Hepatocyte (in vitro differentiated cells): Measurements from ENCODE around the gene MBNL1. TPM values are rescaled to one million over a fixed set of nuclear protein-coding genes. Genes with fewer than 3 reads are reported as not detected.
"Not testable (repeated sequence)": the region's sequence is repeated elsewhere in the genome, so short reads cannot be mapped to it uniquely, and the experiment has no call there.

Experiments used
- DNase-seq: peaks from one replicate; pipeline ENCODE4 v3.0.0-alpha.2; 2016; ENCODE audit warnings: low spot score
- H2AFZ ChIP-seq: fragments of 200-600 bp; sonication (generic); 2 replicates; pipeline ENCODE4 v1.6.0; 2016; ENCODE audit warnings: antibody characterized with exemption, mild to moderate bottlenecking
- H3K27ac ChIP-seq: fragments of 200-600 bp; sonication (generic); 2 replicates; pipeline ENCODE4 v1.5.1; 2016; ENCODE audit warnings: mild to moderate bottlenecking
- H3K27me3 ChIP-seq: fragments of 200-600 bp; sonication (generic); 2 replicates; pipeline ENCODE4 v1.6.1; 2016
- H3K36me3 ChIP-seq: fragments of 200-600 bp; sonication (generic); replicated peaks from 2 replicates; pipeline ENCODE4 v1.5.1; 2016; ENCODE audit warnings: low read depth; ENCODE audit not compliant: insufficient read depth
- H3K4me1 ChIP-seq: fragments of 200-600 bp; sonication (generic); 2 replicates; pipeline ENCODE4 v1.5.1; 2016; ENCODE audit warnings: mild to moderate bottlenecking, moderate library complexity; ENCODE audit not compliant: insufficient read depth
- H3K4me2 ChIP-seq: fragments of 200-600 bp; sonication (generic); 2 replicates; pipeline ENCODE4 v1.6.0; 2016
- H3K4me3 ChIP-seq: fragments of 200-600 bp; sonication (generic); 2 replicates; pipeline ENCODE4 v1.5.1; 2016; ENCODE audit warnings: mild to moderate bottlenecking
- H3K79me2 ChIP-seq: fragments of 200-600 bp; sonication (generic); 2 replicates; pipeline ENCODE4 v1.6.0; 2017; ENCODE audit warnings: mild to moderate bottlenecking
- H3K9me2 ChIP-seq: fragments of 200-600 bp; sonication (generic); replicated peaks from 2 replicates; pipeline ENCODE4 v1.6.0; 2017; ENCODE audit warnings: mild to moderate bottlenecking; ENCODE audit not compliant: insufficient read depth
- H3K9me3 ChIP-seq: fragments of 200-600 bp; sonication (generic); 2 replicates; pipeline ENCODE4 v1.5.1; 2016; ENCODE audit warnings: low read depth, mild to moderate bottlenecking
- H4K20me1 ChIP-seq: fragments of 200-600 bp; sonication (generic); 2 replicates; pipeline ENCODE4 v1.6.0; 2016; ENCODE audit warnings: mild to moderate bottlenecking; ENCODE audit not compliant: insufficient read depth, poor library complexity, severe bottlenecking
- CTCF ChIP-seq: fragments of 200-600 bp; sonication (generic); IDR thresholded peaks from 2 replicates; pipeline ENCODE4 v1.5.1; 2016; ENCODE audit warnings: antibody characterized with exemption, mild to moderate bottlenecking; ENCODE audit not compliant: poor library complexity
- EZH2 ChIP-seq: fragments of 200-600 bp; sonication (generic); IDR thresholded peaks from 2 replicates; pipeline ENCODE4 v1.6.1; 2016; ENCODE audit warnings: antibody characterized with exemption, mild to moderate bottlenecking, borderline replicate concordance
- EZH2phosphoT487 ChIP-seq: fragments of 200-600 bp; sonication (generic); IDR thresholded peaks from one replicate; pipeline ENCODE4 v1.6.1; 2018; ENCODE audit warnings: antibody characterized with exemption, mild to moderate bottlenecking, low read depth, moderate library complexity; ENCODE audit not compliant: unreplicated experiment, severe bottlenecking
- WGBS: methylation state at CpG from one replicate; pipeline ENCODE4 v1.1.6; 2016; ENCODE audit warnings: low lambda C conversion rate; ENCODE audit errors: missing lambda C conversion rate; 5-methylcytosine and 5-hydroxymethylcytosine counted together
- polyA plus RNA-seq: library from polyadenylated mRNA; unstranded; fragments of >200 nt; fragmentation: Nextera tagmentation; extraction: Ambion mirVana; gene quantifications from 2 replicates; pipeline ENCODE4 v1.2.1, GENCODE V29; 2016
- total RNA-seq: library from RNA; depleted of rRNA; stranded (reverse); fragments of >200 nt; gene quantifications from 2 replicates; pipeline ENCODE4 v1.2.3, GENCODE V29; 2014

Gene MBNL1
- total and polyA plus RNA-seq, 2 experiments from 2014 or later: 20.5 to 104 TPM

- Histone ChIP-seq H3K9me2 (no peaks in the 10 kb centered on the region), H3K4me3 (no peak overlapping the region), H3K36me3 (no peaks in the 10 kb centered on the region), H4K20me1 (peaks cover 23% of the 10 kb centered on the region), H3K27me3 (no peaks in the 10 kb centered on the region), H3K79me2 (peaks cover 99% of the 10 kb centered on the region), H3K9me3 (no peaks in the 10 kb centered on the region), H3K4me2 (peak overlapping the region; percentile 29), H3K27ac (no peak overlapping the region), H2AFZ (no peak overlapping the region), H3K4me1 (peaks cover 15% of the 10 kb centered on the region)
- DNase-seq: no peak
- TF ChIP-seq CTCF (no peak), EZH2 (no peak), EZH2phosphoT487 (no peak)
- WGBS: 62% methylated on average over 1 of the region's 1 CpG
Measured at GRCh38 chr3:152392272-152392880, 123.6 kb downstream of the MBNL1 start.

- no peaks in the 10 kb centered on the region for H3K9me3 ChIP-seq
- H3K36me3 ChIP-seq: no peaks in the 10 kb centered on the region
- no peak overlapping the region for H3K27ac ChIP-seq
- no peak overlapping the region for H3K4me2 ChIP-seq
- no peak overlapping the region for H2AFZ ChIP-seq
- 97% methylated on average over 1 of the region's 1 CpG for WGBS
- TF ChIP-seq CTCF (no peak), EZH2phosphoT487 (no peak), EZH2 (no peak)
- H3K79me2 ChIP-seq: peaks cover 99% of the 10 kb centered on the region
- no peak for DNase-seq
- no peaks in the 10 kb centered on the region for H3K9me2 ChIP-seq
- no peak overlapping the region for H3K4me3 ChIP-seq
- H3K4me1 ChIP-seq: peaks cover 15% of the 10 kb centered on the region
- peaks cover 26% of the 10 kb centered on the region for H4K20me1 ChIP-seq
- H3K27me3 ChIP-seq: no peaks in the 10 kb centered on the region
Measured at GRCh38 chr3:152394246-152394645, 125.5 kb downstream of the MBNL1 start.

GRCh38 chr3:152395764-152396163 lies 127.0 kb downstream of the MBNL1 start:
- Histone ChIP-seq H3K79me2 (peaks cover 100% of the 10 kb centered on the region), H3K4me2 (no peak overlapping the region), H2AFZ (no peak overlapping the region), H3K9me3 (no peaks in the 10 kb centered on the region), H4K20me1 (peaks cover 27% of the 10 kb centered on the region), H3K9me2 (no peaks in the 10 kb centered on the region), H3K27ac (no peak overlapping the region), H3K36me3 (no peaks in the 10 kb centered on the region), H3K4me3 (no peak overlapping the region), H3K4me1 (peaks cover 22% of the 10 kb centered on the region), H3K27me3 (no peaks in the 10 kb centered on the region)
- 88% methylated on average over 4 of the region's 4 CpGs for WGBS
- no peak for DNase-seq
- TF ChIP-seq EZH2 (no peak), CTCF (no peak), EZH2phosphoT487 (no peak)

- Histone ChIP-seq H3K36me3 (no peaks in the 10 kb centered on the region), H4K20me1 (peaks cover 18% of the 10 kb centered on the region), H3K4me3 (no peak overlapping the region), H3K9me2 (no peaks in the 10 kb centered on the region), H3K4me2 (no peak overlapping the region), H3K9me3 (no peaks in the 10 kb centered on the region), H3K4me1 (peaks cover 19% of the 10 kb centered on the region), H2AFZ (no peak overlapping the region), H3K27ac (no peak overlapping the region), H3K79me2 (peaks cover 97% of the 10 kb centered on the region), H3K27me3 (no peaks in the 10 kb centered on the region)
- DNase-seq: no peak
- TF ChIP-seq EZH2: no peak
Measured at GRCh38 chr3:152396867-152397266, 128.1 kb downstream of the MBNL1 start.

- not testable (repeated sequence) for H2AFZ ChIP-seq, H3K9me2 ChIP-seq, H3K4me2 ChIP-seq, H3K27ac ChIP-seq, DNase-seq, H3K36me3 ChIP-seq, H3K9me3 ChIP-seq, H3K27me3 ChIP-seq, H3K4me3 ChIP-seq
- H3K4me1 ChIP-seq: peaks cover 14% of the 10 kb centered on the region
- H4K20me1 ChIP-seq: peaks cover 15% of the 10 kb centered on the region
- 96% methylated on average over 2 of the region's 2 CpGs for WGBS
- peaks cover 96% of the 10 kb centered on the region for H3K79me2 ChIP-seq
Measured at GRCh38 chr3:152397348-152397747, 128.6 kb downstream of the MBNL1 start.
